Heart left ventricle (tissue), 16 donors: ENCODE data around the gene GJB6. TPM values are rescaled to one million over a fixed set of nuclear protein-coding genes. Genes with fewer than 3 reads are reported as not detected.
"Not testable (repeated sequence)": the region's sequence is repeated elsewhere in the genome, so short reads cannot be mapped to it uniquely, and the experiment has no call there.

Experiments
- ATAC-seq, 4 donors: fragments of 200-7000 bp; cut with Tn5 transposase; one replicate each; pipeline ENCODE4 v1.9.1; 2020 to 2022; ENCODE audit warnings: moderate library complexity in 4 of 4, mild to moderate bottlenecking in 3 of 4, moderate number of reproducible peaks in 1 of 4
- DNase-seq, 5 donors: peaks; one replicate each; pipeline ENCODE4 v3.0.0-alpha.2; 2020
- H3K27ac ChIP-seq, 12 donors: fragments of 200-600 bp; sonication (generic) in 4 of 12; one replicate each; pipeline versions ENCODE4 v1.5.0 to v1.8.0; 2016 to 2022; ENCODE audit warnings: mild to moderate bottlenecking in 2 of 12
- H3K27me3 ChIP-seq, 9 donors: fragments of 200-600 bp; sonication (generic) in 2 of 9; one replicate each; pipeline versions ENCODE4 v1.5.1 to v1.8.0; 2016 to 2022; ENCODE audit warnings: mild to moderate bottlenecking in 3 of 9
- H3K36me3 ChIP-seq, 9 donors: fragments of 200-600 bp; sonication (generic) in 2 of 9; one replicate each; pipeline versions ENCODE4 v1.5.0 to v1.8.0; 2018 to 2022; ENCODE audit warnings: mild to moderate bottlenecking in 2 of 9
- H3K4me1 ChIP-seq, 12 donors: fragments of 200-600 bp; sonication (generic) in 4 of 12; one replicate each; pipeline versions ENCODE4 v1.5.0 to v1.8.0; 2016 to 2022; ENCODE audit warnings: mild to moderate bottlenecking in 3 of 12
- H3K4me3 ChIP-seq, 12 donors: fragments of 200-600 bp; sonication (generic) in 4 of 12; one replicate each; pipeline versions ENCODE4 v1.5.0 to v1.8.0; 2017 to 2022; ENCODE audit warnings: mild to moderate bottlenecking in 9 of 12, moderate library complexity in 4 of 12
- H3K9me3 ChIP-seq, 12 donors: fragments of 200-600 bp; sonication (generic) in 4 of 12; one replicate each; pipeline versions ENCODE4 v1.5.0 to v1.8.0; 2016 to 2022; ENCODE audit warnings: mild to moderate bottlenecking in 1 of 12
- CTCF ChIP-seq, 12 donors: fragments of 200-600 bp; sonication (generic) in 4 of 12; IDR thresholded peaks; one replicate each; pipeline versions ENCODE4 v1.5.0 to v1.8.0; 2018 to 2022; ENCODE audit warnings: antibody characterized with exemption in 12 of 12, mild to moderate bottlenecking in 5 of 12
- POLR2A ChIP-seq, 2 donors: fragments of 450-650 bp; IDR thresholded peaks; one replicate each; pipeline ENCODE4 v1.6.1; 2017; ENCODE audit warnings: antibody characterized with exemption in 2 of 2, mild to moderate bottlenecking in 2 of 2, moderate library complexity in 2 of 2
- WGBS, 4 donors: extraction: QIAGEN DNeasy Blood & Tissue Kit in 2 of 4; methylation state at CpG; one replicate each; pipeline versions ENCODE4 v1.1.5 to v1.1.7; 2013 to 2018; 5-methylcytosine and 5-hydroxymethylcytosine counted together
- intact Hi-C, 10 donors: fragments of 100-400 bp; cut with DNase I; formaldehyde crosslinking; loops; one replicate each; pipeline versions ENCODE4 v1.11.1 to v1.14.2; 2022
- long read RNA-seq, 3 donors: library from polyadenylated mRNA; unstranded; transcript quantifications; one replicate each; pipeline ENCODE4 v2.0.0, GENCODE V29; 2020 to 2021
- polyA plus RNA-seq, 2 donors: library from polyadenylated mRNA; stranded (reverse); fragments of 200-250 nt; gene quantifications; one replicate each; pipeline ENCODE4 v1.2.3, GENCODE V29; 2013
- total RNA-seq, 9 donors: library from RNA; depleted of rRNA in 2 of 9; stranded (reverse); fragments of >200 nt in 2 of 9; fragmentation: NEBNext Ultra II Directional in 3 of 9; extraction: Animal tissue kit (Norgen Biotek cat#: 25700) in 3 of 9; gene quantifications; one replicate each; pipeline versions ENCODE4 v1.1.0 to v1.2.4, GENCODE V29; 2016 to 2023
- donor health status: ischemic (EF 13 %, LVEDD 7.1; RV severe dilation, severe dysfunction).
- donor health status: healthy with polysubstance abuse.
- donor health status: DM: no; HTN: yes; CAD: no.
- donor health status: DM: no; HTN: no; CAD: no.
- donor health status: ischemic (EF 25% LVEDD 6.9; RV normal size, moderate dysfunction).
- donor health status: ischemic (EF 25% LVEDD 5.7; RV mildly dilated, moderate dysfunction).
- donor health status: healthy.
- donor health status: DM: yes; HTN: yes; CAD: no.
- donor health status: ischemic (EF 35%, LVEDD 5.7; RV mildly dilated, moderate dysfunction).
- donor health status: nonischemic (EF 11% LVEDD 7.7; RV severe dilation, severe dysfunction).
- donor health status: DM: yes; HTN: yes; CAD: no.
- donor health status: PGD.
- donor health status: ischemic (EF 29% LVEDD 5.4; RV normal size, mild dysfunction).
- donor health status: nonischemic (EF 23%, LVEDD 6.1; RV moderate dilation, normal function).

Gene GJB6
- not detected for total RNA-seq
- polyA plus RNA-seq = not detected
- long read RNA-seq, donor 1 = 0 reads
- long read RNA-seq, donor 2 = 0 reads
- long read RNA-seq, donor 3 = 0 reads

- WGBS, 4 donors = 1 to 2% (median 1%) methylated on average over 25 to 85 of the region's 85 CpGs
Observed at GRCh38 chr13:20231839-20232555, at the start of gene GJB6. Gene GJB6, minus strand, starts transcription at chr13:20232319. Its CDS starts 8,839 bp downstream, at chr13:20223480.

GRCh38 chr13:20276901-20277300 is 44.8 kb upstream of the GJB6 start:
- DNase-seq, H3K27ac ChIP-seq, H3K4me3 ChIP-seq, H3K36me3 ChIP-seq, intact Hi-C loops, H3K9me3 ChIP-seq, H3K4me1 ChIP-seq, H3K27me3 ChIP-seq, ATAC-seq: not testable (repeated sequence)
- WGBS, 4 donors = 73 to 92% (median 87%) methylated on average over 5 of the region's 5 CpGs

More at GRCh38 chr13:20231839-20232555, at the start of gene GJB6:
- ATAC-seq (peak in 2 of 4 donors; percentile 26 to 51), DNase-seq (no peak)
- H3K27ac ChIP-seq = no peak within 1 kb of the TSS
- intact Hi-C loops = no loop called here
- no peaks in the 10 kb centered on the region for H3K9me3 ChIP-seq
- H3K4me3 ChIP-seq = peak within 1 kb of the TSS; percentile 13 to 51 (median 32)
- peaks cover 0 to 15% (median 4%) of the 10 kb centered on the region in 12 donors for H3K4me1 ChIP-seq
- no peaks in the 10 kb centered on the region for H3K36me3 ChIP-seq
- no peak for TF ChIP-seq CTCF (IDR thresholded peaks at IDR 0.05)
- TF ChIP-seq POLR2A (IDR thresholded peaks at IDR 0.05) = no peak
- peaks cover 17 to 64% (median 29%) of the 10 kb centered on the region in 9 donors for H3K27me3 ChIP-seq

GRCh38 chr13:20274466-20274865 is 42.3 kb upstream of the GJB6 start:
- H3K4me1 ChIP-seq = no peaks in the 10 kb centered on the region
- H3K36me3 ChIP-seq = no peaks in the 10 kb centered on the region
- no peak for DNase-seq
- no peak for ATAC-seq
- intact Hi-C loops = no loop called here
- TF ChIP-seq CTCF (IDR thresholded peaks at IDR 0.05) = no peak
- TF ChIP-seq POLR2A (IDR thresholded peaks at IDR 0.05) = no peak
- no peak overlapping the region for H3K4me3 ChIP-seq
- peaks cover 0 to 5% (median 0%) of the 10 kb centered on the region in 12 donors for H3K9me3 ChIP-seq
- H3K27ac ChIP-seq = no peak overlapping the region
- peaks cover 0 to 12% (median 3%) of the 10 kb centered on the region in 9 donors for H3K27me3 ChIP-seq
- 91 to 96% (median 93%) methylated on average over 4 of the region's 4 CpGs for WGBS, 4 donors

GRCh38 chr13:20272588-20273171 is 40.6 kb upstream of the GJB6 start:
- WGBS, 4 donors = 70 to 76% (median 73%) methylated on average over 17 of the region's 17 CpGs
- no peak overlapping the region for H3K27ac ChIP-seq
- no peak overlapping the region for H3K4me3 ChIP-seq
- ATAC-seq = no peak
- TF ChIP-seq POLR2A (IDR thresholded peaks at IDR 0.05) (no peak), CTCF (IDR thresholded peaks at IDR 0.05) (no peak)
- peaks cover 0 to 15% (median 3%) of the 10 kb centered on the region in 9 donors for H3K27me3 ChIP-seq
- intact Hi-C loops = no loop called here
- H3K36me3 ChIP-seq = no peaks in the 10 kb centered on the region
- DNase-seq = no peak
- peaks cover 0 to 5% (median 0%) of the 10 kb centered on the region in 12 donors for H3K9me3 ChIP-seq
- no peaks in the 10 kb centered on the region for H3K4me1 ChIP-seq
